Activated CD8-positive, alpha-beta T cell treated with anti-CD3 and anti-CD28 coated beads for 36 hours (primary cell): ENCODE data around the gene TMSB10. TPM values are rescaled to one million over a fixed set of nuclear protein-coding genes. Genes with fewer than 3 reads are reported as not detected.
A peak's percentile ranks its signal among the peaks of the same experiment; 100 is the strongest.

Source experiments
- ATAC-seq: fragments of 200-7000 bp; cut with Tn5 transposase; one replicate; pipeline ENCODE4 v1.10.0; 2021; ENCODE audit warnings: mild to moderate bottlenecking, moderate library complexity
- CTCF ChIA-PET: fragments of 350-600 bp; sonication (Branson Sonifier 250); formaldehyde crosslinking; loops from one replicate; lab custom pipeline; 2021; ENCODE audit warnings: antibody characterized with exemption; lab: Charles Lee
- POLR2A ChIA-PET: fragments of 350-600 bp; sonication (Branson Sonifier 250); formaldehyde crosslinking; loops from one replicate; lab custom pipeline; 2021; ENCODE audit warnings: antibody characterized with exemption; lab: Charles Lee
- DNase-seq: peaks from one replicate; pipeline ENCODE4 v3.0.0-alpha.2; 2020
- H3K27ac Mint-ChIP-seq: one replicate; pipeline ENCODE4 v1.8.0; 2021; ENCODE audit warnings: mild to moderate bottlenecking, mixed read lengths
- H3K27me3 Mint-ChIP-seq: one replicate; pipeline ENCODE4 v1.8.0; 2021; ENCODE audit warnings: mixed read lengths
- H3K36me3 Mint-ChIP-seq: one replicate; pipeline ENCODE4 v1.8.0; 2021; ENCODE audit warnings: low read depth, mixed read lengths
- H3K4me1 Mint-ChIP-seq: one replicate; pipeline ENCODE4 v1.8.0; 2021; ENCODE audit warnings: low read depth, mixed read lengths
- H3K4me3 Mint-ChIP-seq: one replicate; pipeline ENCODE4 v1.8.0; 2021; ENCODE audit warnings: mild to moderate bottlenecking, moderate library complexity, mixed read lengths
- H3K9me3 Mint-ChIP-seq: one replicate; pipeline ENCODE4 v1.8.0; 2021; ENCODE audit warnings: mixed read lengths
- intact Hi-C: fragments of 100-400 bp; cut with micrococcal nuclease; formaldehyde crosslinking; loops from one replicate; pipeline ENCODE4 v1.10.0; 2022
- total RNA-seq, 2 experiments: library from RNA; stranded (reverse); gene quantifications; one replicate each; pipeline ENCODE4 v1.2.3, GENCODE V29; 2021
- TF ChIP-seq, protein P1 (sequence below): fragments of 200-600 bp; IDR thresholded peaks from one replicate; pipeline ENCODE4 v1.8.0; 2022; ENCODE audit warnings: antibody characterized with exemption, mild to moderate bottlenecking

The TMSB10 gene
- total RNA-seq, 2 experiments from 2014 or later = 2,035 to 2,060 TPM

GRCh38 chr2:84947010-84947593 lies 41.6 kb downstream of the TMSB10 start:
- H3K36me3 Mint-ChIP-seq = peaks cover 21% of the 10 kb centered on the region
- no peaks in the 10 kb centered on the region for H3K9me3 Mint-ChIP-seq
- H3K4me3 Mint-ChIP-seq = peak overlapping the region; percentile 68
- H3K27ac Mint-ChIP-seq = peak overlapping the region; percentile 95
- ATAC-seq (no peak), DNase-seq (no peak)
- peaks cover 43% of the 10 kb centered on the region for H3K4me1 Mint-ChIP-seq
- CTCF ChIA-PET = interaction anchor here (0.6 to 6.0 kb wide), 12 partner anchors 10 to 388 kb away, joined by 3 to 59 read pairs (median 6); no protein-coding TSS in a partner anchor
- POLR2A ChIA-PET = interaction anchor here (0.8 to 3.4 kb wide), 11 partner anchors 9 to 68 kb away, joined by 3 to 43 read pairs (median 5); no protein-coding TSS in a partner anchor
- TF ChIP-seq, protein P1, sequence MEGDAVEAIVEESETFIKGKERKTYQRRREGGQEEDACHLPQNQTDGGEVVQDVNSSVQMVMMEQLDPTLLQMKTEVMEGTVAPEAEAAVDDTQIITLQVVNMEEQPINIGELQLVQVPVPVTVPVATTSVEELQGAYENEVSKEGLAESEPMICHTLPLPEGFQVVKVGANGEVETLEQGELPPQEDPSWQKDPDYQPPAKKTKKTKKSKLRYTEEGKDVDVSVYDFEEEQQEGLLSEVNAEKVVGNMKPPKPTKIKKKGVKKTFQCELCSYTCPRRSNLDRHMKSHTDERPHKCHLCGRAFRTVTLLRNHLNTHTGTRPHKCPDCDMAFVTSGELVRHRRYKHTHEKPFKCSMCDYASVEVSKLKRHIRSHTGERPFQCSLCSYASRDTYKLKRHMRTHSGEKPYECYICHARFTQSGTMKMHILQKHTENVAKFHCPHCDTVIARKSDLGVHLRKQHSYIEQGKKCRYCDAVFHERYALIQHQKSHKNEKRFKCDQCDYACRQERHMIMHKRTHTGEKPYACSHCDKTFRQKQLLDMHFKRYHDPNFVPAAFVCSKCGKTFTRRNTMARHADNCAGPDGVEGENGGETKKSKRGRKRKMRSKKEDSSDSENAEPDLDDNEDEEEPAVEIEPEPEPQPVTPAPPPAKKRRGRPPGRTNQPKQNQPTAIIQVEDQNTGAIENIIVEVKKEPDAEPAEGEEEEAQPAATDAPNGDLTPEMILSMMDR = no peak
- intact Hi-C loops = no loop called here
- no peaks in the 10 kb centered on the region for H3K27me3 Mint-ChIP-seq

DNA sequence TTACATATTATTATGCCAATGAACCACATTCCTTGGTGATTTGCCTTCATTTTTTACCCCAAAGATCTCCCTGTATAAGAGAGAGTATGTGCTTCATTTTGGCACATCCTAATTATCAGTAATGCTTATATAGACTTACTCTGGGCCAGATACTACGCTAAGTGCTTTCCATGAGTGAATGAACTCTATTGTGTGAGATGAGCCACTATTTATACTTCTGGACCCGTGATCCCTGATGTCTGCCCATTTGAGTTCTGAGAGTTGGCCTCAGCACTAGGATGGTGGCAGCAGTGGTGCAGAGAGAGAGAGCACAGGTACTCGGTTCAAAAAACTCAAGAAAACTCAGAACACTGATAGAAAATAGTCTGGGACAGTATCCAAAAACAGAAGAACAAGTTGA lies 48.1 kb downstream of the TMSB10 start:
- CTCF ChIA-PET = interaction anchor here (0.6 to 1.4 kb wide), 3 partner anchors 16 to 247 kb away, joined by 3 to 4 read pairs (median 3); no protein-coding TSS in a partner anchor
- Mint-ChIP-seq H3K9me3 (no peaks in the 10 kb centered on the region), H3K27ac (no peak overlapping the region), H3K36me3 (peaks cover 8% of the 10 kb centered on the region), H3K27me3 (no peaks in the 10 kb centered on the region), H3K4me1 (peaks cover 7% of the 10 kb centered on the region), H3K4me3 (no peak overlapping the region)
- no peak for DNase-seq
- no peak for ATAC-seq
- intact Hi-C loops = no loop called here
- POLR2A ChIA-PET = interaction anchor here (0.8 kb wide), 1 partner anchor 13 kb away, joined by 3 read pairs; no protein-coding TSS in a partner anchor
- TF ChIP-seq, protein P1 = no peak

DNA sequence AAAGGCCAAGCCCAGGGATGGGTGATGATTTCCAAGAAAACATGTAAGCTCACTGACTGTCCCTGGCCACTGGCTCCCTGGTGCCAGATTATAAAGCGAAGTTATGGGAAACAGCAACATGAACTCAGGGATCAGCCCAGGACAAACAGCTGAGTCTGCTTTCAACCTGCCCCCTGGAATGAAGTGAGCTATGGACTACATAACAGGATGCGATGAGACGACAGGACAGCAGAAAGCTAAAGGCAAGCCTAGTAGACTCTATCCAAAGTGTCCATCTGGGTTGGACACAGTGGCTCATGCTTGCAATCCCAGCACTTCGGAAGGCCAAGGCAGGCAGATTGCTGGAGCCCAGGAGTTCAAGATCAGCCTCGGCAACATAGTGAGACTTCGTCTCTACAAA lies 48.9 kb downstream of the TMSB10 start:
- H3K4me3 Mint-ChIP-seq = no peak overlapping the region
- no peaks in the 10 kb centered on the region for H3K9me3 Mint-ChIP-seq
- POLR2A ChIA-PET = interaction anchor here (1.0 kb wide), 1 partner anchor 15 kb away, joined by 4 read pairs; no protein-coding TSS in a partner anchor
- intact Hi-C loops = no loop called here
- CTCF ChIA-PET = interaction anchor here (0.6 to 1.4 kb wide), 3 partner anchors 15 to 63 kb away, joined by 3 to 4 read pairs (median 3); no protein-coding TSS in a partner anchor
- DNase-seq (no peak), ATAC-seq (no peak)
- peaks cover 9% of the 10 kb centered on the region for H3K4me1 Mint-ChIP-seq
- H3K27ac Mint-ChIP-seq = no peak overlapping the region
- no peaks in the 10 kb centered on the region for H3K27me3 Mint-ChIP-seq
- H3K36me3 Mint-ChIP-seq = peaks cover 8% of the 10 kb centered on the region
- TF ChIP-seq, protein P1 = no peak

Other genes starting within 250 kb of the TMSB10 start
- 10 to 100 TPM; 56.3 to 56.4 TPM for gene TRABD2A, start 24.6 kb upstream of the TMSB10 start, total RNA-seq
- 100 to 1,000 TPM; 101 to 105 TPM for gene KCMF1, start 65.5 kb downstream of the TMSB10 start, total RNA-seq
- not detected for gene TCF7L1, start 227.7 kb downstream of the TMSB10 start, total RNA-seq